ENCODE data around the gene CREB3. TPM values are rescaled to one million over a fixed set of nuclear protein-coding genes. Genes with fewer than 3 reads are reported as not detected.

CREB3 gene
- total RNA-seq, 4 donors from 2014 or later: 30.5 to 105 (median 47.2) TPM

- Histone ChIP-seq H3K4me1 (no peaks in the 10 kb centered on the region), H3K9me3 (no peaks in the 10 kb centered on the region), H3K27me3 (no peaks in the 10 kb centered on the region), H3K36me3 (no peaks in the 10 kb centered on the region), H3K4me3 (no peak overlapping the region), H3K27ac (no peak overlapping the region)
- intact Hi-C loops (cut with DNase I; ENCODE audit: low total_unique reads): no loop called here
- no peak for DNase-seq
- no peak for TF ChIP-seq POLR2A (IDR thresholded peaks at IDR 0.05)
- TF ChIP-seq CTCF (IDR thresholded peaks at IDR 0.05): no peak
Observed at GRCh38 chr9:35767458-35767857, 35.0 kb downstream of the CREB3 start.

DNA sequence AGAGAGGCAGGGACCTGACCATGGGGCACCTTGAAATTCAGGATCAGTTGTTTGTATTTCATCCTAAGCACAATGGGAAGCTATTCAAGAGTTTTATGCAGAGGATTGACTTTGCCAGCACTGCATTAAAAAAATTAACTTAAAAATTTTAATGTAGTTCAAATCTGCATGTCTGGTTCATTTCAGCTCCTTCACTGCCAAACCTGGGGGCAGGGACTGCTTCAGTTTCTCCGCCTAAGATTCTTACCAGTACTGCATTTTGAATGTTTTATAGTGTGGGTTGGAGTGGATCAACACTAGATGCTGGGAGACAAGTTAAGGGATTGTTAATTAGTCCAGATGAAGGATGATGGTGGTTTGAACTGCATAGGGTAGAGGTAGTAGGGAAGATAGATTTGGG, 37.3 kb downstream of the CREB3 start:
- no peaks in the 10 kb centered on the region for H3K4me1 ChIP-seq
- intact Hi-C loops (cut with DNase I; ENCODE audit: low total_unique reads): no loop called here
- H3K36me3 ChIP-seq: no peaks in the 10 kb centered on the region
- H3K27me3 ChIP-seq: no peaks in the 10 kb centered on the region
- no peak overlapping the region for H3K4me3 ChIP-seq
- no peak for TF ChIP-seq CTCF (IDR thresholded peaks at IDR 0.05)
- TF ChIP-seq POLR2A (IDR thresholded peaks at IDR 0.05): no peak
- DNase-seq: no peak
- no peak overlapping the region for H3K27ac ChIP-seq
- no peaks in the 10 kb centered on the region for H3K9me3 ChIP-seq

GRCh38 chr9:35771075-35771433, 38.6 kb downstream of the CREB3 start:
- DNase-seq: no peak
- H3K27ac ChIP-seq: peak overlapping the region in 1 of 2 donors; percentile 16
- H3K27me3 ChIP-seq: no peaks in the 10 kb centered on the region
- H3K4me3 ChIP-seq: no peak overlapping the region
- no peaks in the 10 kb centered on the region for H3K9me3 ChIP-seq
- no peaks in the 10 kb centered on the region for H3K4me1 ChIP-seq
- TF ChIP-seq POLR2A (IDR thresholded peaks at IDR 0.05): no peak
- no peak for TF ChIP-seq CTCF (IDR thresholded peaks at IDR 0.05)
- no peaks in the 10 kb centered on the region for H3K36me3 ChIP-seq
- intact Hi-C loops (cut with DNase I; ENCODE audit: low total_unique reads): no loop called here

GRCh38 chr9:35771534-35771933, 39.1 kb downstream of the CREB3 start:
- no peak for TF ChIP-seq POLR2A (IDR thresholded peaks at IDR 0.05)
- no peak for TF ChIP-seq CTCF (IDR thresholded peaks at IDR 0.05)
- no peaks in the 10 kb centered on the region for H3K9me3 ChIP-seq
- no peak overlapping the region for H3K4me3 ChIP-seq
- H3K27me3 ChIP-seq: no peaks in the 10 kb centered on the region
- H3K36me3 ChIP-seq: no peaks in the 10 kb centered on the region
- DNase-seq: no peak
- peak overlapping the region in 1 of 2 donors; percentile 16 for H3K27ac ChIP-seq
- no peaks in the 10 kb centered on the region for H3K4me1 ChIP-seq
- intact Hi-C loops (cut with DNase I; ENCODE audit: low total_unique reads): no loop called here

DNA sequence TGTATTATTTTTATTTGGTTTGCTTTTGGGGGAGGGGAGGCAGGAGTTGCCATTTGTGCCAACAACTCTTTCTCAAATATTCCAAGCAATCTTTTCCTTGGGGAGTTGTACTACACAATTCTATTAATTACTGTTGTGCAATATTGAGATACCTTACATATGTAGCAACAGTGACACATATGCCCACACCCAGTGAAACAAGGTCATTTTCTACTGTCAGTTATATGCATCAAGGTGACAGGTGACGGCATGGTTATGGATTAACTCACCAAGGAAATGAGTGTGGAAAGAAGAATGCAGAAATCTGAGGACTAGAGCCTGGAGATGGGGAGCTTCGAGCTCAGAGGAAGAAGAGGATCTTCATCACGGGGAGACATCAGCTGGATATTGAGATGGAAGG, 39.5 kb downstream of the CREB3 start:
- intact Hi-C loops (cut with DNase I; ENCODE audit: low total_unique reads): no loop called here
- H3K36me3 ChIP-seq: no peaks in the 10 kb centered on the region
- no peaks in the 10 kb centered on the region for H3K9me3 ChIP-seq
- H3K4me1 ChIP-seq: no peaks in the 10 kb centered on the region
- TF ChIP-seq CTCF (IDR thresholded peaks at IDR 0.05): no peak
- TF ChIP-seq POLR2A (IDR thresholded peaks at IDR 0.05): no peak
- no peak for DNase-seq
- no peak overlapping the region for H3K27ac ChIP-seq
- H3K27me3 ChIP-seq: no peaks in the 10 kb centered on the region
- H3K4me3 ChIP-seq: no peak overlapping the region
